WERI-Rb-1 (cell line): ENCODE data around the gene NPR1.

ENCODE experiments used
- DNase-seq: peaks from one replicate; pipeline ENCODE4 v3.0.0-alpha.2; 2020
- H3K27ac ChIP-seq: fragments of 250-450 bp; sonication (Bioruptor Pico); 2 replicates; pipeline ENCODE4 v1.5.1; 2020; ENCODE audit warnings: mild to moderate bottlenecking, moderate library complexity
- H3K27me3 ChIP-seq: fragments of 250-450 bp; sonication (Bioruptor Pico); 2 replicates; pipeline ENCODE4 v1.5.1; 2021; ENCODE audit warnings: mild to moderate bottlenecking, low read depth, moderate library complexity; ENCODE audit not compliant: insufficient read depth, severe bottlenecking
- H3K36me3 ChIP-seq: fragments of 250-450 bp; sonication (Bioruptor Pico); 2 replicates; pipeline ENCODE4 v1.5.1; 2020; ENCODE audit warnings: mild to moderate bottlenecking, moderate library complexity
- H3K4me3 ChIP-seq: 2 replicates; pipeline ENCODE4 v1.5.1; 2011; ENCODE audit warnings: low read depth, mild to moderate bottlenecking, control low read depth, low read length
- H3K9me3 ChIP-seq: fragments of 250-450 bp; sonication (Bioruptor Pico); 2 replicates; pipeline ENCODE4 v1.5.1; 2021; ENCODE audit warnings: mild to moderate bottlenecking, moderate library complexity; ENCODE audit not compliant: severe bottlenecking
- TF ChIP-seq, protein P1 (sequence below): IDR thresholded peaks from 2 replicates; pipeline ENCODE4 v1.5.1; 2011; ENCODE audit warnings: low read depth, mild to moderate bottlenecking, control low read depth, inconsistent platforms, low read length

The NPR1 gene

DNA sequence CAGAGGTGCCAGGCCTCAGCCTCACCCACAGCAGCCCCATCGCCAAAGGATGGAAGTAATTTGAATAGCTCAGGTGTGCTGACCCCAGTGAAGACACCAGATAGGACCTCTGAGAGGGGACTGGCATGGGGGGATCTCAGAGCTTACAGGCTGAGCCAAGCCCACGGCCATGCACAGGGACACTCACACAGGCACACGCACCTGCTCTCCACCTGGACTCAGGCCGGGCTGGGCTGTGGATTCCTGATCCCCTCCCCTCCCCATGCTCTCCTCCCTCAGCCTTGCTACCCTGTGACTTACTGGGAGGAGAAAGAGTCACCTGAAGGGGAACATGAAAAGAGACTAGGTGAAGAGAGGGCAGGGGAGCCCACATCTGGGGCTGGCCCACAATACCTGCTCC is 15.0 kb downstream of the NPR1 start:
- H3K36me3 ChIP-seq, result no peaks in the 10 kb centered on the region
- no peak for DNase-seq
- H3K9me3 ChIP-seq, result peaks cover 3% of the 10 kb centered on the region
- H3K27ac ChIP-seq, result no peak overlapping the region
- TF ChIP-seq, protein P1, sequence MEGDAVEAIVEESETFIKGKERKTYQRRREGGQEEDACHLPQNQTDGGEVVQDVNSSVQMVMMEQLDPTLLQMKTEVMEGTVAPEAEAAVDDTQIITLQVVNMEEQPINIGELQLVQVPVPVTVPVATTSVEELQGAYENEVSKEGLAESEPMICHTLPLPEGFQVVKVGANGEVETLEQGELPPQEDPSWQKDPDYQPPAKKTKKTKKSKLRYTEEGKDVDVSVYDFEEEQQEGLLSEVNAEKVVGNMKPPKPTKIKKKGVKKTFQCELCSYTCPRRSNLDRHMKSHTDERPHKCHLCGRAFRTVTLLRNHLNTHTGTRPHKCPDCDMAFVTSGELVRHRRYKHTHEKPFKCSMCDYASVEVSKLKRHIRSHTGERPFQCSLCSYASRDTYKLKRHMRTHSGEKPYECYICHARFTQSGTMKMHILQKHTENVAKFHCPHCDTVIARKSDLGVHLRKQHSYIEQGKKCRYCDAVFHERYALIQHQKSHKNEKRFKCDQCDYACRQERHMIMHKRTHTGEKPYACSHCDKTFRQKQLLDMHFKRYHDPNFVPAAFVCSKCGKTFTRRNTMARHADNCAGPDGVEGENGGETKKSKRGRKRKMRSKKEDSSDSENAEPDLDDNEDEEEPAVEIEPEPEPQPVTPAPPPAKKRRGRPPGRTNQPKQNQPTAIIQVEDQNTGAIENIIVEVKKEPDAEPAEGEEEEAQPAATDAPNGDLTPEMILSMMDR, result no peak
- H3K4me3 ChIP-seq, result no peak overlapping the region
- no peaks in the 10 kb centered on the region for H3K27me3 ChIP-seq

DNA sequence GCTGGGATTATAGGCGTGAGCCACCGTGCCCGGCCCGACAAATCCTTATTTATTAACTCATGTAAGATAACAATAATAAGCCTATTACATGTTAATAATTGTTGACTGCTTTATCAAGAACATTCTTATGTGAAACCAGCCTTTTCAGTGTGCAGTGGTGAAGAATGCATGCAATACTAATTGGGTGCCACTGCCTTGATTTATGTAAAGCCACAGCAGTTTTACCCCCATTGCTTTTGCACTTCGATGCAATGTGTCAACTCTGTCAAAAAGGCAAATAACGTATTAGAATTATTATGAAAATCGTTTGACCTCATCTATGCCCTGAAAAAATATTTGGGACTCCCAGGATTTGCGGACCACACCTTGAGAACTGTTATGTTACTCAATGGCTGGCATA is 18.3 kb downstream of the NPR1 start:
- no peak overlapping the region for H3K27ac ChIP-seq
- H3K9me3 ChIP-seq, result peaks cover 3% of the 10 kb centered on the region
- TF ChIP-seq, protein P1, result no peak
- no peaks in the 10 kb centered on the region for H3K36me3 ChIP-seq
- no peaks in the 10 kb centered on the region for H3K27me3 ChIP-seq
- no peak overlapping the region for H3K4me3 ChIP-seq
- no peak for DNase-seq

DNA sequence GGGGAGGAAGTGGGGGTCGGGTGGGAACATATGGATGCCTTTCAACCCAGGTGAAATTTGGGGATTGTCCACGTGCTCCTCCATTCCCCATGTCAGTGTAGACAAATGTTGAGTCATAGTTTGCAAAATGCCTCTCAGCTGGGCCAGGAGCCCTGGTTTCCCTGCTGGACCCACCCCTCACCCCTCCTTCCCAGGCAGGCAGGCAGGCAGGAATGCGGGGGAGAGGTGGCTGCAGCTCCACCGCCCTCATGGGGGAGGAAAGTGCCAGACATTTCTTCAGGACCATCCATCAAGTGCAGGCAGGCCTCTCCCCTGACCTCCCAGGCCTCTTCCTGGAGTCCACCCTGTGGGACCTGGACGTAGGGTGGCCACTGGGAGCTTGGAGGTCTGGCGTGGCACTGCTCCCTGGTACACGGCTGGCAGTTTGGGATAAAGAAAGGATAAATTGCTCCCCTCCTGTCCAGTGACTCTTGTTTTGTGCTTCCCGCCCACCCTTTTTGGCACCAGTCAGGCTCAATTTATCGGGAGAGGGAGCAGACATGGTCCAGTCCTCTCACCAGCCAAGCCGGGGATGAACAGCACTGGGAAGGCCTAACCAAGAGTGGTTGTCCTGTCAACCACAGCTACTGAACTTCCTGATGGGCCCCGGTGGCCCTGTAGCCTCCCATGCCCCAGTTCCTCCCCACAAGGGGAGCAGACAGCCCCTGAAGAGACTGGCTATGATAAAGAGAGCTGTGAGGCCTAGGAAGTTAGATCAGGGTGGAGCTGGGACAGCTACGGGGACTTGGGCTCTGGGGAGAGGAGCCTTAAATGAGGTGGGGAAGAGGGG is 18.9 kb downstream of the NPR1 start:
- Histone ChIP-seq H3K27me3 (no peaks in the 10 kb centered on the region), H3K36me3 (no peaks in the 10 kb centered on the region), H3K27ac (no peak overlapping the region), H3K4me3 (no peak overlapping the region), H3K9me3 (peaks cover 3% of the 10 kb centered on the region)
- TF ChIP-seq, protein P1, result no peak
- DNase-seq, result no peak

DNA sequence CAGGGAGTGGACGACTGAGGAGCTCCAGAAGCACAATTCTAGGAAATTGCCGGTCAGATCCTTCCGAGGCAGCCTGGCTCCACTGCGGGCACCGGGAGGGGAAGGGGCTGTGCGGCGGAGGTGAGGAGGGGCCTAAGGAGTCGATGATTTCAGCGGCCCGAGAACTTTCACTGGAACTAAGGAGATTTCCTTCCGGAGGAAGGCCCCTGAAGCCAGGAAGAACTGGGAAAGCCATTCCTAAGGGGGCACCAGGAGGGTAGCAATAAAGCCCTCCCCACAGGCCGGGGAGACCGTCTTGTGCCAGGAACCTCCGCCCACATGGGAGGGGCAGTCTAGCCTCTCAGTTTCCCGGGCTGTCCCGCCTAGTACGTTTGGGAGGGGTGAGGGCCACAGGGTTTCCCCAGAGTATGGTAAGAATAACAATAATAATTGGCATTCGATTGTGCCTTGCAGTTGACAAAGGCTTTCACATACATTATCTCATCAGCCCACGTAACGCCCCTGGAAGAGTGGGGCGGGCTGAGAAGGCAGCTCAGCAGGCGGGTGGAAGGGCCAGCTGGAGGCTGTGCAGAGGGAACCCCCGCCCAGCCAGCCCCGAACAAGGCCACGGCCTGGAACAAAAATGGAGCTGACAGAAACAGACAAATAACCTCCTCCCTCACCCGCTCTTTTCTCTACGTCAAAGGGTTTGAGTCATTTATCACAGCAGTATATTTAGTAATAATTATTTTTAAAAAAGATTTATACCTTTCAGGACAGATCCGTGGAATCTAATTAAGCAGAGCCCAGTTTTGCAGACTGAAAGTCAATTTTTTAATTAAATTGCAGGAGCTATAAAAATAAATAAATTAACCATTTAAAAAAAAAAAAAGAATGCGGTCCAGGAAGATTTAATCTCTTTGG is 19.8 kb downstream of the NPR1 start:
- H3K36me3 ChIP-seq, result no peaks in the 10 kb centered on the region
- no peak for DNase-seq
- H3K9me3 ChIP-seq, result peaks cover 3% of the 10 kb centered on the region
- no peaks in the 10 kb centered on the region for H3K27me3 ChIP-seq
- H3K27ac ChIP-seq, result no peak overlapping the region
- TF ChIP-seq, protein P1, result no peak
- H3K4me3 ChIP-seq, result no peak overlapping the region

DNA sequence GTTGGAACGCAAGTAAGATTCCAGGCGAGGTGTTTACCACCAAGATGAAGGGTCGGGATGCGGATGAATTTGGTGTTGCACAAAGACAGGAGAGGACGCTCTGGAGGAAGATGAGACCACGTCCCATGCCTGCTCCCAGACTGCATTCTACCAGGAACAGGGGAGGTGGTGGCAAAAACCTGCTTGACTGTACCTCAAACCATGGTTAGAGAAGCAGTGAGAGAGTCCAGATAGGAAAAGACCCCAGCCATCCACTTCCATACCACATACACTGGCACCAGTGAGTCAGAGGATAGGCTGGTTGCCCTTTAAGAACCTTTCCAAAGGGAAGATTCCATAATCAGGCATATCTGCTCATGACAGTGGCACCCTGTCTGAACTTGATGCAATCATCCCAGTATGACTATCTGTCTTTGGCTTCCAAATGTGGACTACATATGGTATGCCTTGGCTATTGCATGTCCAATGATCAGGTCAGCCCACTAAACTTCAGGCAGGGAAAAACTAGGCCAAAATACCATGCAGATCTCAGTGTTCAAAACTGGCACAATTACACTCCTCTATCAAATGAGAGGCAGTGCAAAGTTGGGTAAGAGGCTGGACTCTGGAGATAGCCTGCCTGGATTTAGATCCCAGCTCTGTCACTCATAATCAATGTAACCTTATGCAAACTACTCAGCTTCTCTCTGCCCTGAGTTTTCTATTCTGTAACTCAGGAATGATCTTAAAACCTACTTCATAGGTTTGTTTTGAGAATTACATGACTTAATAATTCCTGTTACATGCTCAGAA is 20.6 kb downstream of the NPR1 start:
- no peak for DNase-seq
- Histone ChIP-seq H3K27ac (no peak overlapping the region), H3K9me3 (peaks cover 3% of the 10 kb centered on the region), H3K4me3 (no peak overlapping the region), H3K27me3 (no peaks in the 10 kb centered on the region), H3K36me3 (no peaks in the 10 kb centered on the region)
- TF ChIP-seq, protein P1, result no peak
